Medulla oblongata (tissue), 1 donor: ENCODE measurements around the gene UBASH3A.

Source experiments
- DNase-seq: peaks from one replicate; pipeline ENCODE4 v3.0.0-alpha.2; 2015; ENCODE audit errors: extremely low spot score

The UBASH3A gene

GRCh38 chr21:42451941-42452340 is 48.2 kb downstream of the UBASH3A start:
- no peak for DNase-seq

- no peak for DNase-seq
Measured at GRCh38 chr21:42452401-42453223, 48.9 kb downstream of the UBASH3A start.

- no peak for DNase-seq
Measured at GRCh38 chr21:42453224-42453985, 49.7 kb downstream of the UBASH3A start.

GRCh38 chr21:42453986-42454570 is 50.4 kb downstream of the UBASH3A start:
- no peak for DNase-seq

- no peak for DNase-seq
Measured at GRCh38 chr21:42454786-42455185, 51.1 kb downstream of the UBASH3A start.

GRCh38 chr21:42455196-42455595 is 51.5 kb downstream of the UBASH3A start:
- DNase-seq: no peak

GRCh38 chr21:42455754-42456440 is 52.2 kb downstream of the UBASH3A start:
- DNase-seq: no peak

GRCh38 chr21:42456457-42456856 is 52.8 kb downstream of the UBASH3A start:
- no peak for DNase-seq

- DNase-seq: no peak
Measured at GRCh38 chr21:42459082-42459460, 55.4 kb downstream of the UBASH3A start.

GRCh38 chr21:42459546-42460215 is 56.0 kb downstream of the UBASH3A start:
- DNase-seq: no peak

- DNase-seq: no peak
Measured at GRCh38 chr21:42460391-42461184, 56.9 kb downstream of the UBASH3A start.

- no peak for DNase-seq
Measured at GRCh38 chr21:42461185-42461520, 57.5 kb downstream of the UBASH3A start.

GRCh38 chr21:42461881-42462877 is 58.5 kb downstream of the UBASH3A start:
- no peak for DNase-seq

- peak; percentile 54 for DNase-seq
Measured at GRCh38 chr21:42463861-42464515, 60.3 kb downstream of the UBASH3A start.

- DNase-seq: no peak
Measured at GRCh38 chr21:42465008-42465802, 61.5 kb downstream of the UBASH3A start.

- no peak for DNase-seq
Measured at GRCh38 chr21:42465803-42466127, 62.1 kb downstream of the UBASH3A start.

- no peak for DNase-seq
Measured at GRCh38 chr21:42466700-42467099, 63.0 kb downstream of the UBASH3A start.
